Eye (tissue), 1 donor: ENCODE data around the gene C2orf78.
A peak's percentile ranks its signal among the peaks of the same experiment; 100 is the strongest.
"Not testable (repeated sequence)": the region's sequence is repeated elsewhere in the genome, so short reads cannot be mapped to it uniquely, and the experiment has no call there.

Source experiments
- DNase-seq: peaks from one replicate; pipeline ENCODE4 v3.0.0-alpha.2; 2015

Gene C2orf78, protein sequence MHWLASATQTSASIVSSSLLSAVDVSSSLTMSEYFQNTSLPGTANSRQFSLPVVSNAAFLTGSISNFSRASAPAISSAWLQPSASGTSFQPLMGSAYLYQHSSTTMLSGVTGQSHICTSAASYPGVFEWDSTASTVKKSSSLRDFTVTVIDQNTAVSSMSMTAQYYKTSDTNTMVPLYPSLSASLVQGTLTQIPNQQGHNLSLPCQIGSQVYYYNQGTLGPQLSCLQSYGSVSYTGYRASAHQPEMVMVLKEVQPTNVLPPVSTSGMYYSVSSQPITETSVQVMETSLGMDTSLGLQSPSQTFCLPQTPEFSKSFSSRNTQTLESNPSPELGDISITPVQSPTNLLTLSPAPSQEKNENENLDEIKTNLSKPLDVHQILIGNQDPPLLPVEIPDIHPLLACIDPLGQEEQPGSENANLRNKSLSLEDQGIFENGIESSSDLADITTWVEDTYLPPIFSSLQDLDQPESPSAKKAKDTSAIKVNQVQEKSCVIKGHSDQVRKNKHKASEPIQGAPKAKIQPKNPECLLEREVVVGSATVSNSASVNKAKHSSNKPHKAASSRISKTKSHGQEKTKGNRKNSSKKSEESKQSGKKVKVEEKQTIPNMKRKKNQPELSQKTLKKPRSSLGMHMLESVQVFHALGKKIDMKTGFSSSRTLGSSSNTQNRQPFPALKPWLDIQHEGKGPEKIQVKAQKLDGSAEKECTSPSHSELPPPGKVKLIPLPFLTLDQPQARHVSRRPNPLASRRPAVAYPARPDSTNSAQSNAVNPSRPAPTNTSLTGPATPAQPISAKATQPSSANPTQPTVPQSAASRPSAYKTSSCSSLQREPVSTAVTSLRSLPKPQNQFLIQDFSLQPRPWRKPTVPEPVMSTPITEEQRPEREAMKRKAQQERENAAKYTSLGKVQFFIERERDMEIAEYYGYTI

GRCh38 chr2:73783883-73784282, at the start of gene C2orf78:
Gene C2orf78 (plus strand): TSS chr2:73784183. CDS start chr2:73784310, 127 bp downstream.
- DNase-seq, result not testable (repeated sequence)

DNA sequence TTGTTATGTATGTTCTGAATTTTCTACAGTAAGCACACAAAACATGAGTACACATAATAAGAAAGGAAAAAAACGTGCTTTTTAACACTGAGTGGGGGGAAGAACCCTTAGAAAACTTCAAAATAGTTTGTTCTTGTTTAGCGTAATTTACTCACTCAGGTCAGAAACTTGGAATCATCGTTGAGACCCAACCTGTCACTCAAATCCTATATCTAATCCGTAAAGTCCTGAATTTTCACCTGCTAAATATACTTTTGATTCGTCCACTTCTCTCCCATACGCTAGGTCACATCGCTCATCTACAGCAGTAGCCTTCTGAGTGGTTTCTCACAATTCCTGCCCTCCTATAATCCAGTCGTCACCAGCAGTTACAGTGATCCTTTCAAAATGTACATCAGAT, 47.6 kb upstream of the C2orf78 start:
- no peak for DNase-seq

DNA sequence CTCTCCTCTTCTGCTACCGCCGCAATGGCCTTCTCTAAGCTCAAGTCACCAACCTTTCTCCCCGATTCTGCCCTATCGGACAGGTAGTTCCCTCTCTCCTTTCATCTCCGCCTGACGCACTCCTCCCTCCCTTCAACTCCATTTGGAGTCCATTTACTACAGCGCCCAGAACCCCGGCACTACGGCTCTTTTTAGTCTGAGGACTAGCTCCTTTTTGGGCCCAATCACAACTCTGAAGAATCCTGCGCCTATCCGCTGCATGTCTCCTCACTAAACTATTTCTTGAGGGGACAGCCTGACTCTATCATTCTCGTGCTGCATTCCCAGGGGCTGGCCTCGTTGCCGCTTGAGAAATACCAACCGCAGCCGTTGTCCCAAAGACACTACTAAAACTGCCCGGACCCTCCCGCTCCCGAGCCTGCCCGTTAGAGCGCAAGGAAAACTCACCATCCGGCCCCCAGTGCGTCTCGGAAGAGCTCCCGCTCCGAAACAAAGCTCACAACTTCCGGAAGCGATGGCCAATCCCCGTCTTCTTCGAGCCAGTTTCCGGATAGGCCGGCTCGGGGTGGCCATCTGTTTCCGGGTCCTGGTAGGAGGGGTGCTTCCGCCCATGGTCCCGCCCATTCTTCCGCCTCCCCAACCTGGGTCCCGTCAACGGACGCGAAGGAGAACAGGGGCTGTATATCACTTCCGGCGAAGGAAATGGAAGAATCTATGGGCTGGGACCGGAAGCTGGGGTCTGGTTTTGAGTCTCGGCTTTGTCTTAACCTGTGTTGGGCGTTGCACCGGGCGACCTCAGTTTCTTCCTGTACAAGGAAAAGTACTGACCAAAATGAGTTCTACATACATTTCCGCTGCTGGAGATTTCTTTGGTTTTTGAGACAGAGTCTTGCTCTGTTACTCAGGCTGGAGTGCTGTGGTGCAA, 46.9 kb upstream of the C2orf78 start, which contains the start of gene TPRKB:
TPRKB (minus strand) TSS at position 491 of the 925 bp plus-strand sequence. CDS start 2,776 bp downstream, outside the sequence.
- peak; percentile 99 for DNase-seq

DNA sequence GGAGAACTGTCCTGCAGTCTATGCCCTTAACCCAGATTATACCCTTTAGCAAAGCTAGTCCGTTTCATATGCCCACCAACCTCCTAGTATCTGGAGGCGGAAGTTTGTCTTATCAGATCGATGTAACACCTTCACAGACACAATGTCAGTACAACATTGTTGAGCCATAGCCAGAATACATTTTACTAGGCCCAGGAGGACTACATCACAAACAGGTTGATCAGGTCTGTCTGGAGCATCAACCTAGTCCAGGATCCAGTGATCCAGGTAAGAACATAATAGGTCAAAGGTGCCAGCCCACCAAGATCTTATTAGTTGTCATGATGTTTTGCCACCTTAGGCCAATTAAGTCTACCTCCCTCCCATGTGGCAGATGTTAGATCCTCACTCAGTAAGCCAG, 44.9 kb upstream of the C2orf78 start:
- no peak for DNase-seq

- DNase-seq, result no peak
These were observed 43.2 kb upstream of the C2orf78 start for GRCh38 chr2:73740767-73741166.

GRCh38 chr2:73746015-73746876, 37.7 kb upstream of the C2orf78 start:
- DNase-seq, result no peak

- DNase-seq, result no peak
These were observed 37.1 kb upstream of the C2orf78 start for GRCh38 chr2:73746877-73747208.

- DNase-seq, result no peak
These were observed 34.7 kb upstream of the C2orf78 start for GRCh38 chr2:73749314-73749713.

GRCh38 chr2:73754332-73754731, 29.7 kb upstream of the C2orf78 start:
- DNase-seq, result not testable (repeated sequence)

DNA sequence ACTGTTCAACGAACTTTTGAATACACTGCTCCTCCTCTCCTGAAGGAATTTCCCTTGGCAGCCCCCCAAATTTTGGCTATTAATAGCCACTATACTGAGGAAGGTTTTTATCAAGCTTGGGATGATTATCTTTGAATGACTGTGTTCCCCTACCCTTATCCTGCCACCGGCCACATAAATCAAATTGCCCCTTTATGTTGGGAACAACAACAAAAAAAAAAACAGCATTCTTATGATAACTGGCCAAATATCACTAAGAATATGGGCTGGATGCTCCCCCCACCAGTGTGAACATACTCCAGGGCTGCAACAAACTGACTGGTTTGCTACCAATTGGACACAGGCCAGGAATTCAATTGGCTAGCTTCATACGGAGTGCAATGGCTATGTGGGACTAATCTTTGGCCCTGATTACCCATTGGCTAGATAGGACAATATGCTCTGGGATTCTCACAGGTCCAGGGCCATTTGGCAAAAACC, 24.7 kb upstream of the C2orf78 start:
- no peak for DNase-seq

GRCh38 chr2:73759904-73760303, 24.1 kb upstream of the C2orf78 start:
- no peak for DNase-seq

- DNase-seq, result no peak
These were observed 21.4 kb upstream of the C2orf78 start for GRCh38 chr2:73762571-73762970.

- no peak for DNase-seq
These were observed 19.0 kb upstream of the C2orf78 start for GRCh38 chr2:73764945-73765344.

DNA sequence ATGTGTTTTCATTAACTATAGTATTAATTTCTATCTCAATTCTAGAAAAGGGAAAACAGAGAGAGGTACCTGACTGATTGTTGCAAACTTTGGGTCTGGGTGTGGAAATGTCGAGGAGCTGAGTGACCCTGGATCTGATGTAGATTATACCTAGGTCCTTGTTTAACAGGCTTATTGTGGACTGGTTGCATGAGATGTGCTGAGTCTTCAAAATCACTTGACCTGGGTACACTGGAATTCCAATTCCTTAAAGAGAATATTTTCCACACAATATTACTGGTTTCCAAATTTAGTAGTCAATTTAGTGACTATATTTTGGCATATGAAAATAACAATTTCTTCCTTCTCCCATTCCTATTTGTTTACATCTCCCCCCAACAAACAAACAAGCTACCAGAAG, 17.6 kb upstream of the C2orf78 start:
- DNase-seq, result no peak

DNA sequence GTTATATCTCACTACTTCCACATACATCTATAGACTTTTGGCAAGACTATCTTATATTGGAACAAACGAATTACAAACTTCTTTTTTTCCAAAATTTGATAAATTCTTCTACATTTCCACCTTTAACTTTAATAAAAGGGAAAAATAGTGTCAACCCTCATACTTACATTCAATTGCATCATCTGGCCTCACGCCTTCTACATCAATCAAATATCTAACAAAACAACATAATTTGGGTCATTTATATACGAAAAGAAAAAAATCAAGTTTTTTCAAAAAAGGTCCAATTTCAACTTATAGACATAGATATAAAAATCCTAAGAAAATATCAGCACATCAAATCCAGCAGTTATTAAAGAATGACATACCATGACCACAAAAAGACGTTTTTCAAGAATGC, 17.0 kb upstream of the C2orf78 start:
- DNase-seq, result no peak

- no peak for DNase-seq
These were observed 13.3 kb upstream of the C2orf78 start for GRCh38 chr2:73770725-73771124.

DNA sequence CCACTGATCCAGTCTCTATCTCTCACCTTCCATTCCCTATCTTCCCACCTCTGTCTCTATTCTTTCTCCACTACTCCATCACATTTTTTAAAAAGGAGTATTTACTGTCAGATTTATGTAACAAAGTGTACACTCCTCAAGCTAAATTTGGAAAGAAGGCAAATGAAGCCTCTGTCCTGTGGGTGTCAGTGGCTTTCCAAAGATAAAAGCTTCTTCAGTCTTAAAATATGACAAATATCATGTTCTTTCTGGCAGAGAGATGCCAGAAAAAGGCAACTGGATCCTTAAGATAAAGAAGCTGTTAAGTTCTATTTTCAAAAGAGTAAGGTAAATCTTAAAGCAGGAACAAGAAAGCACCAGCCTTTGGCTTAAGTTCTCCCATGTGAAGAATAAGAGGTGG, 11.2 kb upstream of the C2orf78 start:
- DNase-seq, result no peak

- no peak for DNase-seq
These were observed 7.6 kb upstream of the C2orf78 start for GRCh38 chr2:73776381-73776780.

- no peak for DNase-seq
These were observed 7.0 kb upstream of the C2orf78 start for GRCh38 chr2:73776869-73777519.

GRCh38 chr2:73778867-73779466, 5.0 kb upstream of the C2orf78 start:
- not testable (repeated sequence) for DNase-seq
